ENCODE results near the gene RXRA. TPM values are rescaled to one million over a fixed set of nuclear protein-coding genes. Genes with fewer than 3 reads are reported as not detected.

Gene RXRA
- total RNA-seq, 6 experiments from 2014 or later: 105 to 165 (median 131) TPM

- intact Hi-C loops (cut with DNase I): no loop called here
- Histone ChIP-seq H3K9me3 (no peaks in the 10 kb centered on the region), H3K27me3 (no peaks in the 10 kb centered on the region), H3K4me1 (peaks cover 0 to 37% (median 11%) of the 10 kb centered on the region in 4 donors), H3K4me3 (no peak overlapping the region), H3K36me3 (peaks cover 0 to 54% (median 26%) of the 10 kb centered on the region in 4 donors), H3K27ac (no peak overlapping the region)
- DNase-seq: no peak
- TF ChIP-seq CTCF (IDR thresholded peaks at IDR 0.05) (no peak), POLR2A (IDR thresholded peaks at IDR 0.05) (no peak)
- ATAC-seq: no peak
- 79% methylated on average over 5 of the region's 20 CpGs for WGBS (ENCODE audit: insufficient coverage, low coverage, low lambda C conversion rate, missing lambda C conversion rate)
Observed at GRCh38 chr9:134429007-134429406, 102.8 kb downstream of the RXRA start.

- no peak overlapping the region for H3K27ac ChIP-seq
- no peaks in the 10 kb centered on the region for H3K9me3 ChIP-seq
- peaks cover 0 to 37% (median 13%) of the 10 kb centered on the region in 4 donors for H3K4me1 ChIP-seq
- H3K36me3 ChIP-seq: peaks cover 0 to 54% (median 28%) of the 10 kb centered on the region in 4 donors
- H3K27me3 ChIP-seq: no peaks in the 10 kb centered on the region
- intact Hi-C loops (cut with DNase I): no loop called here
- 83% methylated on average over 14 of the region's 21 CpGs for WGBS (ENCODE audit: insufficient coverage, low coverage, low lambda C conversion rate, missing lambda C conversion rate)
- no peak for DNase-seq
- TF ChIP-seq POLR2A (IDR thresholded peaks at IDR 0.05): no peak
- TF ChIP-seq CTCF (IDR thresholded peaks at IDR 0.05): no peak
- ATAC-seq: no peak
- H3K4me3 ChIP-seq: no peak overlapping the region
Observed at GRCh38 chr9:134429481-134429880, 103.2 kb downstream of the RXRA start.

GRCh38 chr9:134431095-134431494, 104.8 kb downstream of the RXRA start:
- WGBS (ENCODE audit: insufficient coverage, low coverage, low lambda C conversion rate, missing lambda C conversion rate): 67% methylated on average over 1 of the region's 6 CpGs
- Histone ChIP-seq H3K27me3 (no peaks in the 10 kb centered on the region), H3K4me1 (peaks cover 0 to 47% (median 25%) of the 10 kb centered on the region in 4 donors), H3K4me3 (no peak overlapping the region), H3K36me3 (peaks cover 0 to 53% (median 23%) of the 10 kb centered on the region in 4 donors), H3K27ac (no peak overlapping the region), H3K9me3 (no peaks in the 10 kb centered on the region)
- no peak for ATAC-seq
- TF ChIP-seq POLR2A (IDR thresholded peaks at IDR 0.05) (no peak), CTCF (IDR thresholded peaks at IDR 0.05) (no peak)
- no peak for DNase-seq
- intact Hi-C loops (cut with DNase I): loop anchor here in 1 of 2 donors (10.0 kb wide), 2 partner anchors 46 to 86 kb away; no protein-coding TSS in a partner anchor

GRCh38 chr9:134431626-134432025, 105.4 kb downstream of the RXRA start:
- no CpG with 5 or more reads among the region's 16 CpGs for WGBS (ENCODE audit: insufficient coverage, low coverage, low lambda C conversion rate, missing lambda C conversion rate)

More at GRCh38 chr9:134431626-134432025, 105.4 kb downstream of the RXRA start:
- Histone ChIP-seq H3K36me3 (peaks cover 0 to 53% (median 23%) of the 10 kb centered on the region in 4 donors), H3K27me3 (no peaks in the 10 kb centered on the region), H3K27ac (peak overlapping the region in 1 of 3 donors; percentile 29), H3K4me1 (peaks cover 0 to 52% (median 28%) of the 10 kb centered on the region in 4 donors), H3K9me3 (no peaks in the 10 kb centered on the region), H3K4me3 (no peak overlapping the region)
- no peak for DNase-seq
- ATAC-seq: no peak
- intact Hi-C loops (cut with DNase I): loop anchor here in 1 of 2 donors (10.0 kb wide), 2 partner anchors 47 to 87 kb away; no protein-coding TSS in a partner anchor
- TF ChIP-seq POLR2A (IDR thresholded peaks at IDR 0.05) (no peak), CTCF (IDR thresholded peaks at IDR 0.05) (no peak)
